Measurements from ENCODE around the gene SYAP1. TPM values are rescaled to one million over a fixed set of nuclear protein-coding genes. Genes with fewer than 3 reads are reported as not detected.

Gene SYAP1
- total RNA-seq, 6 experiments from 2014 or later = 36.3 to 40.6 (median 38.7) TPM

- TF ChIP-seq CTCF (IDR thresholded peaks at IDR 0.05) = peak; percentile 56
- Mint-ChIP-seq H3K27ac (peak overlapping the region; percentile 90), H3K4me1 (ENCODE audit: low read depth) (peaks cover 12% of the 10 kb centered on the region), H3K36me3 (ENCODE audit: low read depth) (no peaks in the 10 kb centered on the region), H3K4me3 (no peak overlapping the region), H3K9me3 (no peaks in the 10 kb centered on the region), H3K27me3 (ENCODE audit: insufficient read depth) (no peaks in the 10 kb centered on the region)
- DNase-seq = peak; percentile 80
Observed at GRCh38 chrX:16743604-16744325, 24.4 kb downstream of the SYAP1 start.

- H3K4me1 Mint-ChIP-seq (ENCODE audit: low read depth) = peaks cover 12% of the 10 kb centered on the region
- no peak for DNase-seq
- H3K27ac Mint-ChIP-seq = no peak overlapping the region
- no peaks in the 10 kb centered on the region for H3K36me3 Mint-ChIP-seq (ENCODE audit: low read depth)
- H3K4me3 Mint-ChIP-seq = no peak overlapping the region
- TF ChIP-seq CTCF (IDR thresholded peaks at IDR 0.05) = no peak
- no peaks in the 10 kb centered on the region for H3K27me3 Mint-ChIP-seq (ENCODE audit: insufficient read depth)
- H3K9me3 Mint-ChIP-seq = no peaks in the 10 kb centered on the region
Observed at GRCh38 chrX:16745102-16745501, 25.7 kb downstream of the SYAP1 start.

- Mint-ChIP-seq H3K36me3 (ENCODE audit: low read depth) (no peaks in the 10 kb centered on the region), H3K27me3 (ENCODE audit: insufficient read depth) (no peaks in the 10 kb centered on the region), H3K4me1 (ENCODE audit: low read depth) (peaks cover 12% of the 10 kb centered on the region), H3K27ac (no peak overlapping the region), H3K4me3 (no peak overlapping the region), H3K9me3 (no peaks in the 10 kb centered on the region)
- no peak for DNase-seq
- no peak for TF ChIP-seq CTCF (IDR thresholded peaks at IDR 0.05)
Observed at GRCh38 chrX:16745659-16746058, 26.2 kb downstream of the SYAP1 start.

- H3K4me3 Mint-ChIP-seq = no peak overlapping the region
- no peak overlapping the region for H3K27ac Mint-ChIP-seq
- no peak for DNase-seq
- TF ChIP-seq CTCF (IDR thresholded peaks at IDR 0.05) = no peak
- H3K36me3 Mint-ChIP-seq (ENCODE audit: low read depth) = no peaks in the 10 kb centered on the region
- peaks cover 11% of the 10 kb centered on the region for H3K4me1 Mint-ChIP-seq (ENCODE audit: low read depth)
- no peaks in the 10 kb centered on the region for H3K27me3 Mint-ChIP-seq (ENCODE audit: insufficient read depth)
- no peaks in the 10 kb centered on the region for H3K9me3 Mint-ChIP-seq
Observed at GRCh38 chrX:16748425-16748824, 29.0 kb downstream of the SYAP1 start.

GRCh38 chrX:16750136-16750535 is 30.7 kb downstream of the SYAP1 start:
- DNase-seq = no peak
- Mint-ChIP-seq H3K4me3 (no peak overlapping the region), H3K9me3 (no peaks in the 10 kb centered on the region), H3K27ac (no peak overlapping the region), H3K27me3 (ENCODE audit: insufficient read depth) (no peaks in the 10 kb centered on the region; the same call in 1 of the 2 replicates), H3K4me1 (ENCODE audit: low read depth) (no peaks in the 10 kb centered on the region), H3K36me3 (ENCODE audit: low read depth) (peaks cover 11% of the 10 kb centered on the region; the same call in 1 of the 2 replicates)
- no peak for TF ChIP-seq CTCF (IDR thresholded peaks at IDR 0.05)
